Fibroblast of lung (primary cell): ENCODE results near the gene CDPF1.

Experiments
- EZH2 ChIP-seq: IDR thresholded peaks from 2 replicates; pipeline ENCODE4 v1.5.1; 2012; ENCODE audit warnings: low read length, control low read depth, mild to moderate bottlenecking; ENCODE audit errors: missing control alignments
- TF ChIP-seq, protein P1 (sequence below), 2 donors: IDR thresholded peaks in 1 of 2; conservative IDR thresholded peaks in 1 of 2; 1 replicate in 1 of 2; 2 replicates in 1 of 2; pipeline ENCODE4 v1.5.1; 2011 to 2012; ENCODE audit warnings: low read length in 2 of 2, control low read depth in 1 of 2, inconsistent platforms in 1 of 2, low read depth in 1 of 2, mild to moderate bottlenecking in 1 of 2

- no peak for TF ChIP-seq EZH2
- TF ChIP-seq, protein P1, sequence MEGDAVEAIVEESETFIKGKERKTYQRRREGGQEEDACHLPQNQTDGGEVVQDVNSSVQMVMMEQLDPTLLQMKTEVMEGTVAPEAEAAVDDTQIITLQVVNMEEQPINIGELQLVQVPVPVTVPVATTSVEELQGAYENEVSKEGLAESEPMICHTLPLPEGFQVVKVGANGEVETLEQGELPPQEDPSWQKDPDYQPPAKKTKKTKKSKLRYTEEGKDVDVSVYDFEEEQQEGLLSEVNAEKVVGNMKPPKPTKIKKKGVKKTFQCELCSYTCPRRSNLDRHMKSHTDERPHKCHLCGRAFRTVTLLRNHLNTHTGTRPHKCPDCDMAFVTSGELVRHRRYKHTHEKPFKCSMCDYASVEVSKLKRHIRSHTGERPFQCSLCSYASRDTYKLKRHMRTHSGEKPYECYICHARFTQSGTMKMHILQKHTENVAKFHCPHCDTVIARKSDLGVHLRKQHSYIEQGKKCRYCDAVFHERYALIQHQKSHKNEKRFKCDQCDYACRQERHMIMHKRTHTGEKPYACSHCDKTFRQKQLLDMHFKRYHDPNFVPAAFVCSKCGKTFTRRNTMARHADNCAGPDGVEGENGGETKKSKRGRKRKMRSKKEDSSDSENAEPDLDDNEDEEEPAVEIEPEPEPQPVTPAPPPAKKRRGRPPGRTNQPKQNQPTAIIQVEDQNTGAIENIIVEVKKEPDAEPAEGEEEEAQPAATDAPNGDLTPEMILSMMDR (conservative IDR thresholded peaks at IDR 0.05 in 1 of 2, IDR thresholded peaks at IDR 0.05 in 1 of 2; ENCODE audit: low read depth in 1 of 2, low read length in 2 of 2) = no peak
Observed at GRCh38 chr22:46260038-46260437, 9.9 kb upstream of the CDPF1 start.
